ENCODE results near the gene SNX13. TPM values are rescaled to one million over a fixed set of nuclear protein-coding genes. Genes with fewer than 3 reads are reported as not detected.

SNX13 gene
- total RNA-seq, 4 donors from 2014 or later = 45.7 to 78.8 (median 67.3) TPM

DNA sequence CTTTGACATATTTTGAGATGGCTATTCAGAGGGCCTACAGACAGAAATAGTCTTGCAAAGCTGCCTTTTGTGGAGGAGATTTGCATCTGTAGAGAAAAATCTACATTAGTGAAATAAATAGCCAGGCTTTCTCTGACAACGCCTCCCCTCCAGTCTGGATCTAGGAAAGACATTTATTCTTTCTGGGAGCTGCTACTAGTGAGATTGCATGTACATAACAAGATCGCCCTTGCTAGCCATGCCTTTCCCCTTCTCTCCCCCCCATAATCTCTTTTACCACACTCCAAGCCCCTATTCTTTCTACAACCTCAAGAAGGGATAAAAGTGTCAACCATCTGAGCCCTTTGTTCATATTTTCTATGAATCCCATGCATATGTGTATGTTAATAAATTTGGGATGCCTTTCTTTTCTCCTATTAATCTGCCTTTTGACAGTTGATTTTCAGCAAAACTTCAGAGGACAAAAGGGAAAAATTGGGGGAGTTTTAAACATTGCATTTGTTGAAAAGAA, 194.2 kb downstream of the SNX13 start:
- WGBS, 2 donors = 80 to 81% methylated on average over 2 of the region's 2 CpGs

GRCh38 chr7:17745610-17746009, 194.7 kb downstream of the SNX13 start:
- TF ChIP-seq POLR2A (IDR thresholded peaks at IDR 0.05) (no peak), CTCF (IDR thresholded peaks at IDR 0.05) (no peak)
- DNase-seq (ENCODE audit: low spot score in 2 of 2) = no peak
- no peak overlapping the region for H3K4me3 ChIP-seq (ENCODE audit: low read depth, poor library complexity, severe bottlenecking)
- intact Hi-C loops (cut with DNase I; ENCODE audit: low total_unique reads) = no loop called here

More for the DNA sequence above, 194.2 kb downstream of the SNX13 start:
- no peak for TF ChIP-seq CTCF (IDR thresholded peaks at IDR 0.05)
- TF ChIP-seq POLR2A (IDR thresholded peaks at IDR 0.05) = no peak
- H3K4me3 ChIP-seq (ENCODE audit: low read depth, poor library complexity, severe bottlenecking) = no peak overlapping the region
- DNase-seq (ENCODE audit: low spot score in 2 of 2) = no peak
- intact Hi-C loops (cut with DNase I; ENCODE audit: low total_unique reads) = no loop called here

GRCh38 chr7:17743316-17743715, 197.0 kb downstream of the SNX13 start:
- 43 to 63% methylated on average over 3 of the region's 3 CpGs for WGBS, 2 donors
- TF ChIP-seq POLR2A (IDR thresholded peaks at IDR 0.05) (no peak), CTCF (IDR thresholded peaks at IDR 0.05) (no peak)
- intact Hi-C loops (cut with DNase I; ENCODE audit: low total_unique reads) = no loop called here
- no peak overlapping the region for H3K4me3 ChIP-seq (ENCODE audit: low read depth, poor library complexity, severe bottlenecking)
- no peak for DNase-seq (ENCODE audit: low spot score in 2 of 2)

- 75 to 81% methylated on average over 2 of the region's 2 CpGs for WGBS, 2 donors
- intact Hi-C loops (cut with DNase I; ENCODE audit: low total_unique reads) = no loop called here
- no peak overlapping the region for H3K4me3 ChIP-seq (ENCODE audit: low read depth, poor library complexity, severe bottlenecking)
- TF ChIP-seq POLR2A (IDR thresholded peaks at IDR 0.05) = no peak
- no peak for TF ChIP-seq CTCF (IDR thresholded peaks at IDR 0.05)
- DNase-seq (ENCODE audit: low spot score in 2 of 2) = no peak
Measured at GRCh38 chr7:17741426-17741825, 198.9 kb downstream of the SNX13 start.

Other genes starting within 250 kb of the SNX13 start
- gene PRPS1L1, start 87.4 kb upstream of the SNX13 start, total RNA-seq = not detected

Data from lower leg skin (tissue), 4 donors.